SK-N-SH treated with all-trans-retinoic acid at 6 μM for 48 hours (cell line): ENCODE results near the gene FAM53A.

ENCODE experiments used
- ATAC-seq: fragments of 200-7000 bp; cut with Tn5 transposase; 3 replicates; pipeline ENCODE4 v1.9.1; 2020; ENCODE audit warnings: mild to moderate bottlenecking, moderate library complexity
- ARNTL ChIP-seq: fragments of 450-650 bp; formaldehyde crosslinking; IDR thresholded peaks from 2 replicates; pipeline ENCODE4 v1.5.0; 2020; ENCODE audit warnings: low read depth, mild to moderate bottlenecking, moderate library complexity, borderline replicate concordance
- BACH2 ChIP-seq: fragments of 250-450 bp; sonication (Bioruptor Pico); IDR thresholded peaks from 2 replicates; pipeline ENCODE4 v1.9.0; 2021; ENCODE audit warnings: mild to moderate bottlenecking, borderline replicate concordance
- CSDC2 ChIP-seq: fragments of 250-450 bp; sonication (Bioruptor Pico); IDR thresholded peaks from 2 replicates; pipeline ENCODE4 v1.5.0; 2020; ENCODE audit warnings: mild to moderate bottlenecking, moderate library complexity
- CSRNP3 ChIP-seq: fragments of 250-450 bp; sonication (Bioruptor Pico); IDR thresholded peaks from 2 replicates; pipeline ENCODE4 v1.5.1; 2021; ENCODE audit warnings: mild to moderate bottlenecking, moderate library complexity
- ESRRG ChIP-seq: fragments of 250-450 bp; sonication (Bioruptor Pico); IDR thresholded peaks from 2 replicates; pipeline ENCODE4 v1.6.1; 2021; ENCODE audit warnings: mild to moderate bottlenecking
- GLIS3 ChIP-seq: fragments of 250-450 bp; sonication (Bioruptor Pico); IDR thresholded peaks from 2 replicates; pipeline ENCODE4 v1.5.0; 2020; ENCODE audit warnings: mild to moderate bottlenecking, moderate library complexity
- ISL1 ChIP-seq: fragments of 250-450 bp; sonication (Bioruptor Pico); IDR thresholded peaks from 2 replicates; pipeline ENCODE4 v2.1.2; 2022; ENCODE audit warnings: mild to moderate bottlenecking, moderate library complexity
- OSR1 ChIP-seq: fragments of 250-450 bp; sonication (Bioruptor Pico); IDR thresholded peaks from 2 replicates; pipeline ENCODE4 v1.8.0; 2022; ENCODE audit warnings: moderate library complexity, mild to moderate bottlenecking, inconsistent platforms
- PPARA ChIP-seq: fragments of 250-450 bp; sonication (Bioruptor Pico); IDR thresholded peaks from 2 replicates; pipeline ENCODE4 v1.5.0; 2020; ENCODE audit warnings: mild to moderate bottlenecking, borderline replicate concordance
- SNAI2 ChIP-seq: fragments of 250-450 bp; sonication (Bioruptor Pico); IDR thresholded peaks from 2 replicates; pipeline ENCODE4 v1.5.0; 2020; ENCODE audit warnings: mild to moderate bottlenecking, moderate library complexity
- TCF4 ChIP-seq: fragments of 250-450 bp; sonication (Bioruptor Pico); IDR thresholded peaks from 2 replicates; pipeline ENCODE4 v1.8.0; 2021; ENCODE audit warnings: mild to moderate bottlenecking, moderate library complexity, borderline replicate concordance
- TOX ChIP-seq: fragments of 250-450 bp; sonication (Bioruptor Pico); IDR thresholded peaks from 2 replicates; pipeline ENCODE4 v1.8.0; 2021; ENCODE audit warnings: mild to moderate bottlenecking, moderate library complexity, borderline replicate concordance
- TSHZ2 ChIP-seq: fragments of 250-450 bp; sonication (Bioruptor Pico); IDR thresholded peaks from 2 replicates; pipeline ENCODE4 v1.5.0; 2020; ENCODE audit warnings: mild to moderate bottlenecking, moderate library complexity
- ZC3H10 ChIP-seq: fragments of 250-450 bp; sonication (Bioruptor Pico); IDR thresholded peaks from 2 replicates; pipeline ENCODE4 v1.5.1; 2021; ENCODE audit warnings: mild to moderate bottlenecking, moderate library complexity
- ZFP3 ChIP-seq: fragments of 250-450 bp; sonication (Bioruptor Pico); IDR thresholded peaks from 2 replicates; pipeline ENCODE4 v1.5.0; 2020; ENCODE audit warnings: mild to moderate bottlenecking, moderate library complexity
- ZFP30 ChIP-seq: fragments of 450-650 bp; formaldehyde crosslinking; IDR thresholded peaks from 2 replicates; pipeline ENCODE4 v1.5.0; 2022; ENCODE audit warnings: mild to moderate bottlenecking, moderate library complexity
- ZNF565 ChIP-seq: fragments of 450-650 bp; formaldehyde crosslinking; conservative IDR thresholded peaks from 2 replicates; pipeline ENCODE4 v1.5.0; 2020; ENCODE audit warnings: low read depth, mild to moderate bottlenecking, moderate library complexity
- ZNF70 ChIP-seq: fragments of 450-650 bp; formaldehyde crosslinking; IDR thresholded peaks from 2 replicates; pipeline ENCODE4 v1.5.0; 2020; ENCODE audit warnings: mild to moderate bottlenecking, moderate library complexity
- ZNF8 ChIP-seq: fragments of 450-650 bp; formaldehyde crosslinking; IDR thresholded peaks from 2 replicates; pipeline ENCODE4 v1.5.0; 2020; ENCODE audit warnings: mild to moderate bottlenecking, moderate library complexity
- TF ChIP-seq, protein P1 (sequence below): fragments of 250-450 bp; sonication (Bioruptor Pico); IDR thresholded peaks from 2 replicates; pipeline ENCODE4 v1.8.0; 2020; ENCODE audit warnings: mild to moderate bottlenecking, moderate library complexity, borderline replicate concordance
- TF ChIP-seq, protein P2 (sequence below): fragments of 250-450 bp; sonication (Bioruptor Pico); IDR thresholded peaks from 2 replicates; pipeline ENCODE4 v1.8.0; 2021; ENCODE audit warnings: low read depth, mild to moderate bottlenecking, moderate library complexity, borderline replicate concordance
- TF ChIP-seq, protein P3 (sequence below): fragments of 250-450 bp; sonication (Bioruptor Pico); IDR thresholded peaks from 2 replicates; pipeline ENCODE4 v1.5.1; 2020; ENCODE audit warnings: low read depth, mild to moderate bottlenecking, moderate library complexity

The FAM53A gene

GRCh38 chr4:1715002-1715758, 31.1 kb upstream of the FAM53A start:
- TF ChIP-seq BACH2 (no peak), ZFP3 (CRISPR knock-in tag) (no peak), ZNF565 (CRISPR knock-in tag) (no peak), TOX (CRISPR knock-in tag) (no peak), ZC3H10 (CRISPR knock-in tag) (no peak), PPARA (no peak), CSDC2 (CRISPR knock-in tag) (no peak), SNAI2 (no peak), ARNTL (CRISPR knock-in tag) (no peak), OSR1 (CRISPR knock-in tag) (no peak), CSRNP3 (CRISPR knock-in tag) (no peak), ZNF70 (no peak)
- TF ChIP-seq, protein P1, sequence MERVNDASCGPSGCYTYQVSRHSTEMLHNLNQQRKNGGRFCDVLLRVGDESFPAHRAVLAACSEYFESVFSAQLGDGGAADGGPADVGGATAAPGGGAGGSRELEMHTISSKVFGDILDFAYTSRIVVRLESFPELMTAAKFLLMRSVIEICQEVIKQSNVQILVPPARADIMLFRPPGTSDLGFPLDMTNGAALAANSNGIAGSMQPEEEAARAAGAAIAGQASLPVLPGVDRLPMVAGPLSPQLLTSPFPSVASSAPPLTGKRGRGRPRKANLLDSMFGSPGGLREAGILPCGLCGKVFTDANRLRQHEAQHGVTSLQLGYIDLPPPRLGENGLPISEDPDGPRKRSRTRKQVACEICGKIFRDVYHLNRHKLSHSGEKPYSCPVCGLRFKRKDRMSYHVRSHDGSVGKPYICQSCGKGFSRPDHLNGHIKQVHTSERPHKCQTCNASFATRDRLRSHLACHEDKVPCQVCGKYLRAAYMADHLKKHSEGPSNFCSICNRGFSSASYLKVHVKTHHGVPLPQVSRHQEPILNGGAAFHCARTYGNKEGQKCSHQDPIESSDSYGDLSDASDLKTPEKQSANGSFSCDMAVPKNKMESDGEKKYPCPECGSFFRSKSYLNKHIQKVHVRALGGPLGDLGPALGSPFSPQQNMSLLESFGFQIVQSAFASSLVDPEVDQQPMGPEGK (CRISPR knock-in tag), result no peak
- TF ChIP-seq, protein P2, sequence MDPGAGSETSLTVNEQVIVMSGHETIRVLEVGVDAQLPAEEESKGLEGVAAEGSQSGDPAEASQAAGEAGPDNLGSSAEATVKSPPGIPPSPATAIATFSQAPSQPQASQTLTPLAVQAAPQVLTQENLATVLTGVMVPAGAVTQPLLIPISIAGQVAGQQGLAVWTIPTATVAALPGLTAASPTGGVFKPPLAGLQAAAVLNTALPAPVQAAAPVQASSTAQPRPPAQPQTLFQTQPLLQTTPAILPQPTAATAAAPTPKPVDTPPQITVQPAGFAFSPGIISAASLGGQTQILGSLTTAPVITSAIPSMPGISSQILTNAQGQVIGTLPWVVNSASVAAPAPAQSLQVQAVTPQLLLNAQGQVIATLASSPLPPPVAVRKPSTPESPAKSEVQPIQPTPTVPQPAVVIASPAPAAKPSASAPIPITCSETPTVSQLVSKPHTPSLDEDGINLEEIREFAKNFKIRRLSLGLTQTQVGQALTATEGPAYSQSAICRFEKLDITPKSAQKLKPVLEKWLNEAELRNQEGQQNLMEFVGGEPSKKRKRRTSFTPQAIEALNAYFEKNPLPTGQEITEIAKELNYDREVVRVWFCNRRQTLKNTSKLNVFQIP (CRISPR knock-in tag), result no peak
- TF ChIP-seq, protein P3, sequence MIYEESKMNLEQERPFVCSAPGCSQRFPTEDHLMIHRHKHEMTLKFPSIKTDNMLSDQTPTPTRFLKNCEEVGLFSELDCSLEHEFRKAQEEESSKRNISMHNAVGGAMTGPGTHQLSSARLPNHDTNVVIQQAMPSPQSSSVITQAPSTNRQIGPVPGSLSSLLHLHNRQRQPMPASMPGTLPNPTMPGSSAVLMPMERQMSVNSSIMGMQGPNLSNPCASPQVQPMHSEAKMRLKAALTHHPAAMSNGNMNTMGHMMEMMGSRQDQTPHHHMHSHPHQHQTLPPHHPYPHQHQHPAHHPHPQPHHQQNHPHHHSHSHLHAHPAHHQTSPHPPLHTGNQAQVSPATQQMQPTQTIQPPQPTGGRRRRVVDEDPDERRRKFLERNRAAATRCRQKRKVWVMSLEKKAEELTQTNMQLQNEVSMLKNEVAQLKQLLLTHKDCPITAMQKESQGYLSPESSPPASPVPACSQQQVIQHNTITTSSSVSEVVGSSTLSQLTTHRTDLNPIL (CRISPR knock-in tag), result no peak
- TF ChIP-seq, all 23 proteins: peak for 0

DNA sequence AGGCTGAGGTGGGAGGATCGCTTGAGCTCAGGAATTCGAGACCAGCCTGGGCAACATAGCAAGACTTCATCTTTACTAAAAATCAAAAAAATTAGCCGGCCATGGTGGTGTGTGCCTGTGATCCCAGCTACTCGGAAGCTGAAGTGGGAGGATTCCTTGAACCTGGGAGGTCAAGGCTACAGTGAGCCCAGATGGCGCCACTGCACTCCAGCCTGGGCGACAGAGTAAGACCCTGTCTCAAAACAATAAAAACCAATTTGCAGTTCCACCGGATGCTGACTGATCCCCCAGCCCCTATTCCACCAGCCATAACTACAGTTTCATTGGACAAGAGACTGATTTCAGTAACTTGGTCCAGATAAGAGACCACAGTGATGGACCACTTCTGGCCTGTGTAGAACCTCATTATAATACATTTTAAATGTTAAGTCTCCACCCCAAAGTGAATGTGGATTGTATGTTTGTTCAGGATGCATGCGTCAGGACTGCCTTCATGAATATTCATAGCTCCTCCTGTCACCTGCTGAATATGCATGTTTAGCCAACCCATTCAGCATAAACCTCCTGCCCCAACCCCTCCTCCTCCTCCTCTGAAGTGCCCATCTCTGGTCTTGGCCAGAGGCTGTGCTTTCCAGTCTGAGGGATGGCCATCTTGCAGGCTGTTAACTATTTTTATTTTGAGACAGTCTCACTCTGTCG, 30.3 kb upstream of the FAM53A start:
- ATAC-seq, result no peak
- no peak for TF ChIP-seq ARNTL (CRISPR knock-in tag)
- TF ChIP-seq, protein P2 (CRISPR knock-in tag), result no peak
- no peak for TF ChIP-seq ZFP30 (CRISPR knock-in tag)
- no peak for TF ChIP-seq ZC3H10 (CRISPR knock-in tag)
- no peak for TF ChIP-seq TCF4
- no peak for TF ChIP-seq CSRNP3 (CRISPR knock-in tag)
- TF ChIP-seq SNAI2, result no peak
- TF ChIP-seq ESRRG, result no peak
- no peak for TF ChIP-seq ZNF565 (CRISPR knock-in tag)
- TF ChIP-seq OSR1 (CRISPR knock-in tag), result no peak
- TF ChIP-seq ZFP3 (CRISPR knock-in tag), result no peak
- TF ChIP-seq ZNF8, result no peak
- TF ChIP-seq PPARA, result no peak
- no peak for TF ChIP-seq TSHZ2 (CRISPR knock-in tag)
- TF ChIP-seq TOX (CRISPR knock-in tag), result no peak
- TF ChIP-seq, protein P3 (CRISPR knock-in tag), result no peak
- no peak for TF ChIP-seq GLIS3
- no peak for TF ChIP-seq CSDC2 (CRISPR knock-in tag)
- TF ChIP-seq BACH2, result no peak
- no peak for TF ChIP-seq ISL1 (CRISPR knock-in tag)

More at GRCh38 chr4:1715002-1715758, 31.1 kb upstream of the FAM53A start:
- no peak for ATAC-seq
